GM10266 (cell line): ENCODE measurements around the gene PCGF3.

ENCODE experiments used
- DNase-seq: peaks from one replicate; pipeline ENCODE4 v3.0.0; 2012; ENCODE audit errors: extremely low spot score
- CTCF ChIP-seq: IDR thresholded peaks from 2 replicates; pipeline ENCODE4 v1.5.1; 2012; ENCODE audit warnings: mild to moderate bottlenecking, low read depth; ENCODE audit not compliant: control insufficient read depth, insufficient read depth; ENCODE audit errors: missing control alignments

Gene PCGF3

DNA sequence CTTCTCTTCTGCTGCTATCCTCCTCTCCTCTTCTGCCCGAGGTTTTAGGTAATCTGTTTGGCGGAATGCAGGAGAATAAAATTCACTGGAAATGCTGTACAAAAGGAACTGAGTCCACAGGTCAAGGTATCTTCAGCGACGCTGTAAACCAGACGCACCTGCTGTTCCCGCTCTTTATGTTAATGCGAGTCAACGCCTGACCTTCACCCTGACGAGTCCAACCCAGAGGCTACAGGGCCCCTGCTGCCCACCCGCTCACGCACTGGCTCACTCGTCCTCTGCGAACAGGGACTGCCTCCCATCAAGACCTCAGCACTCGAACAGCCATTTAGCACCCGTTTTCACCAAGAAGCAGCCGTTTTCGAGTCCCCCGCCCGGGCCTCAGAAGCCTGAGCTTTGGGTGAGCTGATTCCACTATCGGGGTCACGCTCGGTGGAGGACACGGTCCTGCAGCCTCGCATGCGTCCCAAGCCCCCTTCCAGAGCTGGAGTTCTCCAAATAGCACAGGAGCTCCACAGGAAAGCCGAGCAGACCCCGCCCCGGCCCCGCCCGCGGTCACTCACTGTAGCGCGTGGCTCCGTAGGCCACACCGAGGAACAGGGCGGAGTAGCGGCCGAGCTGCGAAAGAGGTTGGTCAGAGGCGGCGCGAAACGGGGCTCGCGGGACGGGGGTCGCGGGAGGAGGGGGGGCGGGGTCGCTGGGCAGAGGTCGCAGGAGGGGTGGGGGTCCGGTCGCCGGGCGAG is 32.1 kb upstream of the PCGF3 start:
- TF ChIP-seq CTCF = no peak
- no peak for DNase-seq

DNA sequence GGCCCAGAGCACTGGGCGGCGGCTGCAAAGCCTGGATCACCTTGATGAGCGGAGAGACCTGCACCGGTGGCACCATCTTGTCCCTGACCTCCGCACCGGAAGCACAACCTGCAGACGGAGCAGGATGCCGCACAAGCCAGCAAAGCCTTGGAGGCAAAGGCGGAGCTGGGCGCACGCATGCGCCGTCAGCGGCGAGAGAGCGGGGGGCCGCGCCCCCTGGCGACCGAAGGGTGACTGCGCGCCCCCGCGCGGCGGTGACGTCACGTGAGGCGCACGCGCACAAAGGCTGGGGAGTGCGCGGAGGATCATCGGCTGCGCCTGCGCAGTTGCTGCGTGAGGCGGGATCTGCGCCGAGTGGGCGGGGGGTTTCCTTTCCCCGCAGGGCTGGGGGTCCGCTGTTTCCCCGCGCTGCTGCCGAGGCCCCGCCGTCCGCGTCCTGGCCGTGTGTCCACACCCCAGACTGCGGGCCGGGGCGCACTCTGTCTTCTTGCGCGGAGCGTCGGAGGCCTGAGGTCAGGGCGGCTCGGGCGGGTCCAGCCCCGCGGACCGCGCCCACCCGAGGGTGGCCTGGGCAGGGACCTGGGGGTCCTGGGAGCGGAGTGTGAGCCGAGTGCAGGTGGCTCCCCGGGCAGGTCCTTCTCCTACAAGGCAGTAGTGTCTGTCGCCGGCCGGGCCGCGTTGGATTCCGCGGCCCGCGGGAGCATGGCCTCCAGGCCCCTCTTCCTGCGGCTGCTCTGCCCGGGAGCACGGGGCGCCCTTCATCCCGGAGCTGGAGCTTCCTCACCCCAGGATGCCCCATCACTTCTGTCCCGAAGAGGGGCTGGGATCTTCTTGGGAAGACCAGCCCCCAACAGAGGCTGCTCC is 31.2 kb upstream of the PCGF3 start, which contains the start of the genes ATP5ME and MYL5:
Gene ATP5ME (minus strand): TSS at position 105 of the 864 bp plus-strand sequence. CDS start 29 bp downstream, at position 76.
Gene MYL5 (plus strand): TSS at position 371 of the 864 bp plus-strand sequence. CDS start 3,485 bp downstream, outside the sequence.
- DNase-seq = peak; percentile 100
- peak; percentile 98 for TF ChIP-seq CTCF

GRCh38 chr4:675036-675882 is 30.4 kb upstream of the PCGF3 start:
- DNase-seq = no peak
- no peak for TF ChIP-seq CTCF

- DNase-seq = peak; percentile 83
- TF ChIP-seq CTCF = no peak
Observed at GRCh38 chr4:675980-676870, 29.4 kb upstream of the PCGF3 start.

GRCh38 chr4:676871-677235 is 28.8 kb upstream of the PCGF3 start:
- no peak for DNase-seq
- TF ChIP-seq CTCF = no peak
